ENCODE measurements around the gene GSC2.

Gene GSC2

DNA sequence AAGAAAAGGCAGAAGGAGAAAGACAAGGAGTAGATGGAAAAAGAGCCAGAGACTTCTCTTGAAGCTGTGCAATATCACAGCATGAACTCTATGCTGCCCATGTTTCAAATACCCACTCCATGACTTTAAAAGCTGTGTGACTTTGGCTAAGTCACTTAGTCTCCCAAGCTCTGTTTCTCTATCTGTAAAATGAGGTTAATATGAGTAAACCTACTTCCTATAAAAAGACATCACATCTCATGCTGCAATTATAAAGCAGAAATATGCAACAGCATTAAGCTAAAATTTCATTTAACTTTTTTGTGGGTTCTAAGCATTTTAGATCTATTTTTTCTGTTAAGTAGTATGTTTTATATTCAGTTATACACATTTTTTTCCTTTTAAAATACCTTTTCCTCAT lies 39.4 kb downstream of the GSC2 start:
- no peak overlapping the region for H3K4me2 ChIP-seq (ENCODE audit: low read length)

DNA sequence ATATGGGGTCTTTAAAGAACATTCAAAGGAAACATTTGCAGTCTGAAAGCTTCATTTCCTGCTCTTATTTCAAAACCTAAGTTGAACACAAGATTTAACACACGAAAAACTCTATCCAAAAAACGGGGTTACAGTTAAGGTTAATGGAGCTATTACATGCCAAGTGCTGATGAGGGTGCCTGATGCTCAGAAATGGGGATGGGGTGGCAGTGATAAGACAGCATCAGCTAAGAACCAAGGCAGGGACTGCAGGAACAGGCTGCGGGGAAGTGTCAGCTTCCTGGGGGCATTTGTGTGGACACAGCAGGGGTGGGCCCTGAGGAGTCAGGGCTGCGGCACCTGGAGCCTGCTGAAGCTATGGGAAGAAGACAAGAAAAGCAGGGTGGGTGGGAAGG lies 40.0 kb downstream of the GSC2 start:
- Histone ChIP-seq H3K27me3 (ENCODE audit: control insufficient read depth, low read length) (no peaks in the 10 kb centered on the region), H4K20me1 (ENCODE audit: control insufficient read depth, insufficient read depth, low read depth, low read length) (peaks cover 16% of the 10 kb centered on the region; the same call in 1 of the 2 replicates), H3K4me2 (ENCODE audit: low read length) (peak overlapping the region; percentile 41), H3K79me2 (ENCODE audit: control insufficient read depth, low read length) (peaks cover 91% of the 10 kb centered on the region), H3K36me3 (ENCODE audit: control insufficient read depth, low read length) (no peaks in the 10 kb centered on the region), H3F3A (ENCODE audit: control insufficient read depth, insufficient read depth) (no peaks in the 10 kb centered on the region), H3K27ac (ENCODE audit: low read depth, low read length) (no peak overlapping the region), H3K4me1 (ENCODE audit: control insufficient read depth, low read length) (peaks cover 15% of the 10 kb centered on the region), H3K4me3 (ENCODE audit: low read length) (peak overlapping the region; percentile 22; the same call in 1 of the 2 replicates), H3K9me2 (replicated peaks; ENCODE audit: control insufficient read depth, low read length) (no peaks in the 10 kb centered on the region), H3K9me3 (ENCODE audit: control insufficient read depth, insufficient read depth, low read length) (no peaks in the 10 kb centered on the region)
- no peak for TF ChIP-seq EZH2phosphoT487 (IDR thresholded peaks at IDR 0.05; ENCODE audit: borderline replicate concordance, low read length)
- TF ChIP-seq, protein P1, sequence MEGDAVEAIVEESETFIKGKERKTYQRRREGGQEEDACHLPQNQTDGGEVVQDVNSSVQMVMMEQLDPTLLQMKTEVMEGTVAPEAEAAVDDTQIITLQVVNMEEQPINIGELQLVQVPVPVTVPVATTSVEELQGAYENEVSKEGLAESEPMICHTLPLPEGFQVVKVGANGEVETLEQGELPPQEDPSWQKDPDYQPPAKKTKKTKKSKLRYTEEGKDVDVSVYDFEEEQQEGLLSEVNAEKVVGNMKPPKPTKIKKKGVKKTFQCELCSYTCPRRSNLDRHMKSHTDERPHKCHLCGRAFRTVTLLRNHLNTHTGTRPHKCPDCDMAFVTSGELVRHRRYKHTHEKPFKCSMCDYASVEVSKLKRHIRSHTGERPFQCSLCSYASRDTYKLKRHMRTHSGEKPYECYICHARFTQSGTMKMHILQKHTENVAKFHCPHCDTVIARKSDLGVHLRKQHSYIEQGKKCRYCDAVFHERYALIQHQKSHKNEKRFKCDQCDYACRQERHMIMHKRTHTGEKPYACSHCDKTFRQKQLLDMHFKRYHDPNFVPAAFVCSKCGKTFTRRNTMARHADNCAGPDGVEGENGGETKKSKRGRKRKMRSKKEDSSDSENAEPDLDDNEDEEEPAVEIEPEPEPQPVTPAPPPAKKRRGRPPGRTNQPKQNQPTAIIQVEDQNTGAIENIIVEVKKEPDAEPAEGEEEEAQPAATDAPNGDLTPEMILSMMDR (IDR thresholded peaks at IDR 0.05; ENCODE audit: low read depth, low read length, poor library complexity, severe bottlenecking), result no peak

More for the DNA sequence above, 39.4 kb downstream of the GSC2 start:
- H3K79me2 ChIP-seq (ENCODE audit: control insufficient read depth, low read length), result peaks cover 91% of the 10 kb centered on the region
- H3F3A ChIP-seq (ENCODE audit: control insufficient read depth, insufficient read depth), result no peaks in the 10 kb centered on the region
- H3K36me3 ChIP-seq (ENCODE audit: control insufficient read depth, low read length), result 0 out of 2 replicates have a peak, but pooled peaks cover 3% of the 10 kb centered on the region
- H3K9me3 ChIP-seq (ENCODE audit: control insufficient read depth, insufficient read depth, low read length), result no peaks in the 10 kb centered on the region
- no peaks in the 10 kb centered on the region for H3K9me2 ChIP-seq (replicated peaks; ENCODE audit: control insufficient read depth, low read length)
- no peaks in the 10 kb centered on the region for H3K27me3 ChIP-seq (ENCODE audit: control insufficient read depth, low read length)
- no peak overlapping the region for H3K27ac ChIP-seq (ENCODE audit: low read depth, low read length)
- H4K20me1 ChIP-seq (ENCODE audit: control insufficient read depth, insufficient read depth, low read depth, low read length), result peaks cover 16% of the 10 kb centered on the region; the same call in 1 of the 2 replicates
- H3K4me3 ChIP-seq (ENCODE audit: low read length), result no peak overlapping the region
- peaks cover 15% of the 10 kb centered on the region for H3K4me1 ChIP-seq (ENCODE audit: control insufficient read depth, low read length)
- TF ChIP-seq, protein P1 (IDR thresholded peaks at IDR 0.05; ENCODE audit: low read depth, low read length, poor library complexity, severe bottlenecking), result no peak
- TF ChIP-seq EZH2phosphoT487 (IDR thresholded peaks at IDR 0.05; ENCODE audit: borderline replicate concordance, low read length), result no peak

DNA sequence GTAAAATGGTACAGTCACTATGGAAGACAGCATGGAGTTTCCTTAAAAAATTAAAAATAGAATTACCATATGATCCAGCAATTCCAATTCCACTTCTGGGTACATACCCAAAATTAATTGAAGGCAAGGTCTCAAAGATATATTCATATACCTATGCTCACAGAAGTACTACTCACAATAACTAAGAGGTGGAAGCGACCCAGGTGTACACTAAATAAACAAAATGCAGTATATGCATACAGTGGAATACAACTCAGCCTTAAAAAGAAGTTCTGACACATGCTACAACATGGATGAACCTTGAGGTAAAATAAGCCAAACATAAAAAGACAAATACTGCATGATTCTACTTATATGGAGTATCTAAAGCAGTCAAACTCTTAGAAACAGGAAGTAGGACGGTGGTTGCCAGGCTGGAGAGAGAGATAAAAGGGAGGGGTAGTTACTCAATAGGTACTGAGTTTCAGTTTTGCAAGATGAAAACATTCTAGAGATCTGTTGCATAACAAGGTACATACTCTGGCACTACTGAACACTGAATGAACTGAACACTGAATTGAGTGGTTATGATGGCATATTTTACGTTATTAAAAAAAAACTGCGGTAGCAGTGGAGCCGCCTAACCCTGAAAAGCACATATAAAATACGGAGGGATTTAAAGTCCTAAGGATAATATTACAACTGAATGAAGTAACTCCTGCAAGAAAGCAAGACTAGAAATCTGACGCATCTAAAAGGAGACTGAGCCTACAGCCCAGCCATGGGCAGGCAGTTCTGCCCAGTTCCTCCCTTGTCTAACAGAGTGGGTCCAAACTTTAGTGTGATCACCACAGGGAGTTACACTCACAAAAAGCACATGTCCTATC lies 40.7 kb downstream of the GSC2 start:
- peaks cover 15% of the 10 kb centered on the region for H3K4me1 ChIP-seq (ENCODE audit: control insufficient read depth, low read length)
- peak overlapping the region; percentile 41 for H3K4me2 ChIP-seq (ENCODE audit: low read length)
- no peaks in the 10 kb centered on the region for H3F3A ChIP-seq (ENCODE audit: control insufficient read depth, insufficient read depth)
- no peaks in the 10 kb centered on the region for H3K27me3 ChIP-seq (ENCODE audit: control insufficient read depth, low read length)
- H3K9me3 ChIP-seq (ENCODE audit: control insufficient read depth, insufficient read depth, low read length), result no peaks in the 10 kb centered on the region
- H3K79me2 ChIP-seq (ENCODE audit: control insufficient read depth, low read length), result peaks cover 91% of the 10 kb centered on the region
- no peak overlapping the region for H3K27ac ChIP-seq (ENCODE audit: low read depth, low read length)
- no peaks in the 10 kb centered on the region for H3K9me2 ChIP-seq (replicated peaks; ENCODE audit: control insufficient read depth, low read length)
- H4K20me1 ChIP-seq (ENCODE audit: control insufficient read depth, insufficient read depth, low read depth, low read length), result peaks cover 17% of the 10 kb centered on the region
- H3K4me3 ChIP-seq (ENCODE audit: low read length), result peak overlapping the region; percentile 22
- H3K36me3 ChIP-seq (ENCODE audit: control insufficient read depth, low read length), result no peaks in the 10 kb centered on the region
- no peak for TF ChIP-seq EZH2phosphoT487 (IDR thresholded peaks at IDR 0.05; ENCODE audit: borderline replicate concordance, low read length)
- TF ChIP-seq, protein P1 (IDR thresholded peaks at IDR 0.05; ENCODE audit: low read depth, low read length, poor library complexity, severe bottlenecking), result no peak

All from DOHH2 (cell line).